Measurements from ENCODE around the gene SLC8A3.

GRCh38 chr14:70186900-70187451 lies 1.8 kb downstream of the SLC8A3 start:
- TF ChIP-seq, protein P1, sequence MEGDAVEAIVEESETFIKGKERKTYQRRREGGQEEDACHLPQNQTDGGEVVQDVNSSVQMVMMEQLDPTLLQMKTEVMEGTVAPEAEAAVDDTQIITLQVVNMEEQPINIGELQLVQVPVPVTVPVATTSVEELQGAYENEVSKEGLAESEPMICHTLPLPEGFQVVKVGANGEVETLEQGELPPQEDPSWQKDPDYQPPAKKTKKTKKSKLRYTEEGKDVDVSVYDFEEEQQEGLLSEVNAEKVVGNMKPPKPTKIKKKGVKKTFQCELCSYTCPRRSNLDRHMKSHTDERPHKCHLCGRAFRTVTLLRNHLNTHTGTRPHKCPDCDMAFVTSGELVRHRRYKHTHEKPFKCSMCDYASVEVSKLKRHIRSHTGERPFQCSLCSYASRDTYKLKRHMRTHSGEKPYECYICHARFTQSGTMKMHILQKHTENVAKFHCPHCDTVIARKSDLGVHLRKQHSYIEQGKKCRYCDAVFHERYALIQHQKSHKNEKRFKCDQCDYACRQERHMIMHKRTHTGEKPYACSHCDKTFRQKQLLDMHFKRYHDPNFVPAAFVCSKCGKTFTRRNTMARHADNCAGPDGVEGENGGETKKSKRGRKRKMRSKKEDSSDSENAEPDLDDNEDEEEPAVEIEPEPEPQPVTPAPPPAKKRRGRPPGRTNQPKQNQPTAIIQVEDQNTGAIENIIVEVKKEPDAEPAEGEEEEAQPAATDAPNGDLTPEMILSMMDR (IDR thresholded peaks at IDR 0.05): no peak
- TF ChIP-seq POLR2A (IDR thresholded peaks at IDR 0.05): no peak

Measured in uterus (tissue), 2 donors.